ENCODE measurements around the gene SLC26A5.

Gene SLC26A5

DNA sequence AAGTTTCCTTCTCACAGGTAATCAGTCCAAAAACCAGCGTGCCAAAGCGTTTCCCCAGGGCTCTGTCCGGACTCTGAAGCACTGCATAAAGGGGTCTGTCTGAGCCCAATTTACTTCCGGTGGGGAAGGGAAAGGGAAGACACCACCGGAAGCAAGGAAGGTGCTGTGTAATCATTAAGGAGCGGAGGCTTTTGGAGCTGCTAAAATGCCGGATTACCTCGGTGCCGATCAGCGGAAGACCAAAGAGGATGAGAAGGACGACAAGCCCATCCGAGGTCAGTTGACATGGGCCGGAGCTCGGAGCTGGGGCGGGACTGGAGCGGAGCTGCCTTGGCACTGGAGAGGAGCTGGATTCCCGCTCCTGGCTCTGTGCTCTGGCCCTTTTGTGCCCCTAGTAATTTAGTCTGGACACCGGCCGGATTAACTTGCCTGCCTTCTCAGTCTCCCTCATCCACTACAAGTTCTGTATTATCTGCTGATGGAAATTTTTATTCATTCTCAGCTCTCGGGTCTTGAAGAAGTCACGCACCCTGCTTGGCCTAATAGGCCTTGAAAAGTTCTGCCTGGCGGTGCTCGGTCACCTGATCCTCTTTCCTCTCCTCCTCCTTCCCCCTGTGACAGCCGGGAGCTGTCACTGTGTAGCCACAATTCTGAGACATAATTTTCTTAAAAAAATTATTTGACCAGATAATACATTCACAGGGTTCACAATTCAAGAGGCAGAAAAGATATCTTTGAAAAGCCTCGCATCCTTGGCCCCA, 98.3 kb downstream of the SLC26A5 start, which contains the start of gene PSMC2:
Gene PSMC2, plus strand, starts transcription at position 137 of the 761 bp plus-strand sequence. Its CDS starts 69 bp downstream, at position 206.
- DNase-seq: peak; percentile 86

DNA sequence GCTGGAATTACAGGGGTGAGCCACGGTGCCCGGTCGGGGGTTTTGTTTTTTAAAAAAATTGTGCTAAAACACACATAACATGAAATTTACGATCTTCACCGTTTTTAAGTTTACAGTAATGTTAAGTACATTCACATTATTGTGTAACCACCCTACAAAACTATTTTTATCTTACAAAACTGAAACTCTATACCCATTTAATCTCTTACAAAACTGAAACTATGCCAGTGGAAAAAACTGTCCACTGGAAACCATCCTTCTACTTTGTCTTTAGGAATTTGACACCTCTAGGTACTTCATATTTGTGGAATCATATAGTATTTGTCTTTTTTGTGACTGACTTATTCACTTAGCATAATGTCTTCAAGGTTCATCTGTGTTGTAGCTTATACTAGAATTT, 99.6 kb downstream of the SLC26A5 start:
- DNase-seq: peak; percentile 58

DNA sequence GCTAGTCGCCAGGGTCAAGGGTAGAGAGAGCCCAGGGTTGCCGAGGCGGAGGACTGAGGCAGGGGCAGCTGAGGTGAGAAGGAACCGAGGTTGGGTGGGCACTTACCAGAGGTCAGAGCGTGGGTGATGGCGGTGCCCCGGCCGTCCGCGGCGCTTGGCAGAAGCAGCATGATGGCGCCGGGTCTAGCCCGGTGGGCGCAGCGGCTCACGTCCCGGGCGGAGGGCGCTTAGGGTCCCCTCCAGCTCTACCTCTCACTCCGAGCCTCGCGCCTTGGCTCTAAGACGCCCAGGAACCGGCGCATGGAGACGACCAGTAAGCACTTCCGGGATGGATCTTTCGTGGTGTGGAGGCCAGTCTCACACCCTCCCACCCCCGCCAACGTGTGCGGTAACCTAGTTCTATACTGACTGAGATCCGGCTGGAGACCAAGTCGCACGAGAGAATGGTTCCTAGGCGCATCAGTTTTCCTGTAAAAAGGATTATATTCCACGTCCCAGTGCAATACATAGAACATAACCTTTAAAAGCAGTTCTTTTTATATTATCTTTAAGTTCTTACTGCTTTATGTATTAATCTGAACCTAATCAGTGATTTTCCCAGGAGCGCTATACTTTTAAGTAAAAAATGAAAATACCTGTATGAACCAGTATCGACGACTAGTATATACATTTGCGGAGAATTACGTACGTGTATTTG, 101.4 kb downstream of the SLC26A5 start, which contains the start of gene DNAJC2:
Gene DNAJC2, minus strand, starts transcription at position 315 of the 697 bp plus-strand sequence. Its CDS starts 145 bp downstream, at position 170.
- peak; percentile 92 for DNase-seq

DNA sequence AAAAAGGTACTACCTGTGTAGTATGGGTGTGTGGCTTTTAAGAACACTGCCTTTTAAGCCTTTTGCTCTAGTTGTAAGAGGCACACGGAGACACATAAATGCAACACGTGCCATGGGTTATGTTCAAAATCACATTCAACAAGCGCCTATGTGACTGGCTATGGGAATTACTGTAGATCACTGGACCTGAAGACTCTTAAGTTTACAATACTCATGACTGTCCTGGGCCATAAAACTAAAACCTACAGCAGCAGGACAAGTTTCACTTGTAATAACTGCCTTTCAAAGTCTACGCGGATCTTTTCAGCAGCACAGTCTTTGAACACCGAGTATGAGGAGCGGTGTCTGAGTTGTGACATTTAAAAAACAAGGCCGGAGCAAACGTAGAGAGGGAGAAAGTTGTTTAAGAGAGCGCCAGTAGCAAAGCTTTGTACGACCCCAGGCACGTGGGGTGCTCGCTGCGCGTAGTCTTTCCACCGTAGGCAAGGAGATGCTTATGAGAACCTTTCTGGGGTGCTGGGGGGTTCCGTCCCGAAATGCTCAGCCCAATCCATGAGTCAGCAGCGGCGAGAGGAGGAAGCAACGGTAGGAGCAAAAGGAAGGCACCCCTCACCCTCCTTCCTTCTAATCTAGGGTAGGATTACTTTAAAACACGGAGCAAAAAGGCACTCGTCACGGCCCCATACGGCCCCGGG, 102.1 kb downstream of the SLC26A5 start:
- peak; percentile 37 for DNase-seq

DNA sequence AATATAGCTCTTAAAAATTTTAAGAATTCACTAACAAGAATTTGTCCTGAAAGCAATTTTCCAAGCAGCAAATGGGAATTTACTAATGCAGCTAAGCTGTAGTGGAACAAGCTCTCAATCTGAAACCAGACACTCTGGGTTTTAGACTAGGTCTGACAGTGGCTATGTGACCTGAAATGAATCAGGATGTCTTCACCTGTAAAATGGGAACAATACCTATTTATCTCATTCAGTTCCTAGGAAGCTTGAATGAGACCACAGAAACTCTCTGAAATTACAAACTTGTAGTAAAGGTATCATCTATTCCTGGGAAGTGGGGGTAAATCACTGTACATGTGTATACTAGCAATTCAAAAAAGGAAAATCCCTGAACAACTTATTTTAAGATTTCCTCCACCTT, 102.7 kb downstream of the SLC26A5 start:
- no peak for DNase-seq

DNA sequence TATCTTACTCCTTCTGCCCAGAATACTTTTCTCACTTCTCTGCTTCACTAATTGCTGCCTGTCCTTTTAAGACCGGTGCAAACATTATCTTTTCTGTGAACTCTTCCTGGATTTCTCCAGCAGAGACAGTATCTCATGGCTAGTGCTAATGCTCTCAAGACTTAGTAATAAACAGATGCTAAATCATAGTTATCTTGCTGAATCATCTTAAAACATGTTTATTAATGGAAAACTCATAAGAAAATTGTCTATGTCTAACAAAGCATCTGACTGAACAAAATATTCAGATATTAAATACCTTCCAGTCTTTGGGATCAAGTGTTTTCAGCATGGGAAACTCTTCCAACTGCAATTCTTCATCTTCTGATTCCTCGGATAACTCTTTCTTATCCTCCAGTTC, 104.5 kb downstream of the SLC26A5 start:
- no peak for DNase-seq

DNA sequence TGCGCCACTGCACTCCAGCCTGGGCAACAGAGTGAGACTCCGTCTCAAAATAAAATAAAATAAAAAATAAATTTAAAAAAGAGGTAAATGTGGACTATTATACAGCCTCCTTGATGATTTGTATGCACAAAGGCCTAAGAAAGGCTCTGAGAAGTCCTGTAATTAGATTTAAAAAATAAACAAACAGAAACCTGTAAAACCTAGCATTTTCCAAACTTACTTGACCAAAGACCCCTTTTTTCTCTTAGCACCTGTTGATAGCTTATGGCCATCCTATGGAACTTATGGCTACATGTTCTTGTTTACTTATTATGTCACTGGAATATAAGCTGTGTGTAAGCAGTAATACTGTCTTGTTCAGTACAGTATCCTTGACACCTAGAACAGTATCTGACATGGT, 107.1 kb downstream of the SLC26A5 start:
- DNase-seq: no peak

DNA sequence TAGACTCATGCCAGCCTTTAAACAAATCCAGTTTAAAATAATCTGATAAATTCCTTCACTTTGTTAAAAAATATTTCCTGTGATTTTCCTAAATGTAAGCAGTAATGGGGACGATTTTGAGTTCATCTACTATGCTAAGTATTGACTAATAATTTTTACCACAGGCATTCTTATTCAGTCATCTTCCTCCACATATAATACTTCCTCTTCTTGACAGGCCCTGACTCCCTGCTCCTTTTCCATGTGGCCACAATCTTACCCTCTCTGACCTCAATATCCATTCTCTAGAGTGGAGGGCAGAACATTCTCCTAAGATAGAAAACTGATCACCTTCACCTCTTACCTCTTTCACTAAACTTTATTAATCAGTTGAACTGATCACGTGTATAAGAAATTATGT, 109.2 kb downstream of the SLC26A5 start:
- DNase-seq: peak; percentile 43

DNA sequence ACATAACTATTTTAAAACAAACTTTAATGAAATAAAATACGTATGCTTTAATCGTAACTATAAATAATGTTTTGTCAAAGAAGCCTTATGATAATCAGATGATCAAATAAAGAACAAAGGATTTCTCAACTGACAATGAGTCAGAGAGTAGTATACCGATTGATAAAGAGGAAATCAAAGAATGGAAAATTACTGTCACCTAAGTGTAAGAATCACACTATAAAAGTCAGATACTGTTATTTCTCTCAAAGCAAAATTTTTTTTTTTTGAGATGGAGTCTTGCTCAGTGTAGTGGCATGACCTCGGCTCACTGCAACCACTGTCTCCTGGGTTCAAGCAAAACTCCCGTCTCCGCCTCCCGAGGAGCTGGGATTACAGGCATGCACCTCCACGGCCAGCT, 120.3 kb downstream of the SLC26A5 start:
- peak; percentile 24 for DNase-seq

Measured in suppressor macrophage treated with lipopolysaccharide for 4 hours (primary cell).